UCSD-AML1 (cell line): ENCODE data around the gene MCRIP2.
"Not testable (repeated sequence)": the region's sequence is repeated elsewhere in the genome, so short reads cannot be mapped to it uniquely, and the experiment has no call there.

Source experiments
- DNase-seq: peaks from one replicate; lab custom pipeline; 2025; ENCODE audit not compliant: unreplicated experiment; lab: John Stamatoyannopoulos, UW

Gene MCRIP2

DNA sequence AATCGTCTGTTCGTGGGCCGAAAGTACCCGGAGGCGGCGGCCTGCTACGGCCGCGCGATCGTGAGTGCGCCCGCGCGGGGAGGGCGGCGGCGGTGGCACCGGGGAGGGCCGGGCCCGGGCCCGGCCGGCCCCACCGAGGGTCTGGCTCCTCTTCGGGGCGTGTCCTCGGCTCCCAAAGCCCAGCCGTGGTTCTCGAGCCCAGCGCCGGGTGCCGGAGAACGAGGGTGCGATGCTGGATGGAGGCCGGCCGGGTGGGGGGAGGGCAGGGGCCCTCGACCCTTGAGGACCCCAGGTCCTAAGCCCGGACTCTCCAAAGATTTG, 39.0 kb downstream of the MCRIP2 start:
- DNase-seq, result no peak

DNA sequence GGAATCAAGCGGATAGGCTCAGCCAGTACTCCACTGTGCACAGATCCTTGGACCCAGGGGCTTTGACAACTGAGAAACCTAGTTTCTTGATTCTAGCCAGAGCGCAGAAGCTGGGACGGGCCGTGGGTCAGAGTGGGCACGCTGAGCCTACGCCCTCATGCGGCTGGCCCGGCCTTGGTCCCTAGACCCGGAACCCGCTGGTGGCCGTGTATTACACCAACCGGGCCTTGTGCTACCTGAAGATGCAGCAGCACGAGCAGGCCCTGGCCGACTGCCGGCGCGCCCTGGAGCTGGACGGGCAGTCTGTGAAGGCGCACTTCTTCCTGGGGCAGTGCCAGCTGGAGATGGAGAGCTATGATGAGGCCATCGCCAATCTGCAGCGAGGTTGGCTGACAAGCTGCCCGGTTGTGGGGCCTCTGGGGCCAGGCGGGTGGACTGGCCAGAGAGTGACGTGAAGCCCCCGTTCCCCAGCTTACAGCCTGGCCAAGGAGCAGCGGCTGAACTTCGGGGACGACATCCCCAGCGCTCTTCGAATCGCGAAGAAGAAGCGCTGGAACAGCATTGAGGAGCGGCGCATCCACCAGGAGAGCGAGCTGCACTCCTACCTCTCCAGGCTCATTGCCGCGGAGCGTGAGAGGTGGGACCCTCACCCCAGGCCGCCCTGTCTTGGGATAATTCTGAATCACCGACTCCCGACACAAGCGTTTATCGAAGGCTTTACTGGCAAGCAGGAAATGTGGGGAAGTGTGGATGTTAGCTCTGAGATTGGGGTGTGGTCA, 39.5 kb downstream of the MCRIP2 start:
- peak; percentile 50 for DNase-seq

DNA sequence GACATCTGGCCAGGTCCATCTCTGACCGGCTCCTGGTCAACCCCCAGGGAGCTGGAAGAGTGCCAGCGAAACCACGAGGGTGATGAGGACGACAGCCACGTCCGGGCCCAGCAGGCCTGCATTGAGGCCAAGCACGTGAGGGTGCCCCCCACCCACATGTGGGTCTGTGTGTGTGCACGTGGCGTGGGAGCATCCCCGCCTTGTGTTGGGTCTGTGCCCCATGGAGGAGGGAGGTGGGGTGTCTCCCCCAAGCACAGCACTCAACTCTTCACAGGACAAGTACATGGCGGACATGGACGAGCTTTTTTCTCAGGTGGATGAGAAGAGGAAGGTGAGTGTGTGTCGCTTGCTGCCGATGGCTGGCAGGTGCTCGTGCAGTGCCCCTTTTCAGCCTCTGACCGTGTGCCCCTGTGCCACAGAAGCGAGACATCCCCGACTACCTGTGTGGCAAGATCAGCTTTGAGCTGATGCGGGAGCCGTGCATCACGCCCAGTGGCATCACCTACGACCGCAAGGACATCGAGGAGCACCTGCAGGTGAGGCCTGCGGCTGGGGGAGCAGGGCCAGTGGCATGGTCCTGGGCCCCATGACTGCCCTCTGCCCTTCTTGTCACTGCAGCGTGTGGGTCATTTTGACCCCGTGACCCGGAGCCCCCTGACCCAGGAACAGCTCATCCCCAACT, 40.3 kb downstream of the MCRIP2 start:
- DNase-seq, result no peak

DNA sequence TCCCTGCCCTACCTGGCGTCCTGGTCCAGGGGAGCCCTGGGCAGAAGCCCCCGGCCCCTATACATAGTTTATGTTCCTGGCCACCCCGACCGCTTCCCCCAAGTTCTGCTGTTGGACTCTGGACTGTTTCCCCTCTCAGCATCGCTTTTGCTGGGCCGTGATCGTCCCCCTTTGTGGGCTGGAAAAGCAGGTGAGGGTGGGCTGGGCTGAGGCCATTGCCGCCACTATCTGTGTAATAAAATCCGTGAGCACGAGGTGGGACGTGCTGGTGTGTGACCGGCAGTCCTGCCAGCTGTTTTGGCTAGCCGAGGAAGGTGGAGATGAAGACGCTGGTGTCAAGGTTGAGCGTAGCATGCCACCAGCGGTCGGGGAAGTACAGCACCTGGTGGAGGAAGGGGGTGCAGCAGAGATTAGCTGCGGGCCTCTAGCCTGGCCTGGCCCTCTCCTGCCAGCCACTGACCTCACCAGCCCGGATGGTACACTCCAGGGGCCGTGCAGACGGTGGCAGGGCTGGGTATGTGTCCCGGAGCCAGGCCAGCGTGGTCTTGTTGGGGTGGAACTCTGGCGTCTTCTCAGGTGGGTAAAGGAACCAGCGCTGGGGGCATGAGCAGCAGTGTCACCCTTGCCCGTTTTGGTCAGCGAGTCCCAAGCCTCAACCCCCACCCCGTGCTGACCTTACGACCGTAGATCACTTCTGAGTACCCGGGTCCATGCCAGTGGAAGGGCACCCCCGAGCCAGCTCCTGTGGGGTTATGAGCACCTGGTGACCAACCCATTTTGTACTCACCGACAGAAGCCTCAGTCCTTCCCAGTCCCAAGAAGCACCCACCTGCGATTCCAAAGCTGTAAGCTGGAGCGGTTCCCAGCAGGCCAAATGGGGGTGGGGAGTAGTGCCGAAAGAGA, 41.1 kb downstream of the MCRIP2 start:
- no peak for DNase-seq

DNA sequence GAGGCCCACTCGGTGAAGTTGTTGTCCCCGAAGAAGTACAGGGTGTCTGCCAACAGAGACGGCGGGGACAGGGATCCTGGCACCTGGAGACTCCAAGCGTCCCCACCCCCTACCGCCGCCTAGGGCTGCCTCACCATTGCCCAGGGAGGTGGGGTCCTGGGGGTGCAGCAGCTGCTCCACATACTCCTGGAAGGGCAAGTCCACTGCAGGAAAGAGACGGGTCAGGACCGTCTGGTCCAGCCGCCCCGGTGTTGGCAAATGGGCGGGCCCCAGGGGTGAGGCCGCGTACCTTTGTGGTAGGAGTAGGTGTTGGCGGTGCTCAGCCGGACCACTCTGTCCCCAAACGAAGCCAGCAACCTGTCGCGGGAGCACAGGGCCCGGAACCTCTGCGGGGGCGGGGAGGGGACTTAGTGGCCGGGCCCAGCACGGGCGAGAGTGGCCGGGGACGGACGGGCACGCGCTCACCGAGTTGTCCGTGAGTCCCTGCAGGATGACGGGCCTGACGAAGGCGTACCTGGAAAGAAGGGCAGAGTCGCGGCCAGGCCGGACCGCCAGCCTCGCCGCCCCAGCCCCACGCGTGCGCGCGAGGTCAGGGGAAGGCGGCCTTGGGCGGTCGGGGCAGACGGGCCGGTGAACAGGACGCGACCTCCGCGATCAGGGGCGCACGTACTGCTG, 41.9 kb downstream of the MCRIP2 start:
- no peak for DNase-seq

DNA sequence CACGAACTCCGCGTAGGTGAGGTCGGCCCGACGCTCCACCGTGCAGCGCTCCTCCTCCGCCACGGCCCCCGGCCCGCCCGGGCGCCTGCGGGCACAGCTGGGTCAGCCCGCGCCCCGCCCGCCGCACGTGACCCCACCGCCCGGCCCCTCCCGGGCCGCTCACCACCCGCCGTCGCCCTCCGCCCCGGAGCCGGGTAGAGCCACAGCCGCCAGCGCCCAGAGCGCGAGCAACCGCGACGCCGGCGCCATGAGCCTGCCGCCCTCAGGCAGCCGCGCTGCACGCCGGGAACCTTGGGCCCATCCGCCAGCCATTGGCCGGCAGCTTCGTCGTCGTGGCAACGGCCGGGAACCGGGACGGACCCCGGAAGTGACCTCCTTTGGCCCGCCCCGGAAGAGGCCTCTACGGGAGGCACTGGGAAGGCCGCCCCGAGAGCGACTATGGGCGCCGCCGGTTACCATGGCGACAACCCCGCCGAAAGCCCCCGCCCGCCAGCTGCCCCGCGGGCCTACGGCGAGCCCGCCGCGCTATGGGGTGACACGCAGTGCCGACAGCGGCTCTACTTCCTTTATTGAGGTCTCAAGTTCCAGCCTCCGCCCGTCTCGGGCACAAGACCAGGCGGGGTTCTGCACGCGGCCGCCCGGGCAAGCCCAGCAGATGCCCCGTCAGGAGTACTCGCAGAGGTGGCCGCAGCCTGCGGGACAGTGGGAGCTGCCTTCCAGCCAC, 42.6 kb downstream of the MCRIP2 start, which contains the start of gene JMJD8:
JMJD8 (minus strand) TSS at position 264 of the 724 bp plus-strand sequence; CDS start at position 249, 15 bp downstream.
- peak; percentile 93 for DNase-seq

DNA sequence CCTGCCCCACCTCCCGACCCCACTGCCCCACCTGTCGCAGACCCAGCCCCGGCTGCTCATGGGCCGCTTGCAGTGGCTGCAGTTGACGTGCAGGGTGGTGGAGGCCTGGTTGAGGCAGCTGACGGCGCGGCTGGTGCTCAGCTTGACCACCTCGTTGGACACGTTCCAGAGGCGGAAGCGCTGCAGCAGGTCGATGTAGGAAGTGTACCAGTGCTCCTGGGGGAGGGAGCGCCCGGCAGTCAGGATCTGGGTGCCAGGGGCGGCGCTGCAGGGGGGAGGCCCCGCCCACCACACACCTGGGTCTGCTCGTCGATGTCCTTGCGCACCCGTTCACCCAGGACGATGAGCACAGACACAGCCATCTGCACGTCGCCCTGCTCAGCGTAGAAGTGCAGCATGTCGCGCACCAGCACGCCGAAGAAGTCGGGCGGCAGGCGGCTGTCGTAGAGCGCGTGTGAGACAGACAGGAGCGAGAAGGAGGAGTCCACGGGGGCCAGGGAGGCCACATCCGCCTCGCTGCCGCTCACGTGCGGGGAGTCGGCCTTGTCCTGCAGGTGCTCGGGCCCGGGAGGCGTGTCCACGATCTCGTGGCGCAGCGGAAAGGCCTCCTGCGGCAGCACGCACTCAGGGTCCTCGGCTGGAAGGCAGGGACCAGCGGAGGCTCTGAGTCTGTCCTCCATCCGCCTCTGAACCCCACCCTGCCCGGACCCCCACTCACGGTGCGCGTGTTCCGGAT, 43.5 kb downstream of the MCRIP2 start:
- no peak for DNase-seq

DNA sequence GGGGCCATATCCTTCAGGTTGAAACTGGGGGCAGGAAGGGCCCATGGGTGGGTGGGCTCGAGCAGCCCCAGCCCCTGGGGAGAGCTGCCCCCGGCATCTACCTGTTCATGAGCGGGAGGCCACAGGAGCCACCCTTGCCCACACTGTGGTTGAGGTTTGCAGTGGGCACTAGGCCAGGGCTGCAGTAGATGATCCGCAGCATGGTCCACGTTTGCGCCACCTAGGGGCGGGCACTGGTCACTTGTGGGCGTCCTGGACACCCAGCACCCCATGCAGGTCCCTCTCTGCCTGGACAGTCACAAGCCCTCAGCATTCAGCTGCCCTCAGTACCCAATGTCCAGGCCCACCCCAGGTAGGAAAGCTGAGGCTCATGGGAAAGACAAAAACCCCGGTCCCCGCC, 44.3 kb downstream of the MCRIP2 start:
- peak; percentile 45 for DNase-seq

DNA sequence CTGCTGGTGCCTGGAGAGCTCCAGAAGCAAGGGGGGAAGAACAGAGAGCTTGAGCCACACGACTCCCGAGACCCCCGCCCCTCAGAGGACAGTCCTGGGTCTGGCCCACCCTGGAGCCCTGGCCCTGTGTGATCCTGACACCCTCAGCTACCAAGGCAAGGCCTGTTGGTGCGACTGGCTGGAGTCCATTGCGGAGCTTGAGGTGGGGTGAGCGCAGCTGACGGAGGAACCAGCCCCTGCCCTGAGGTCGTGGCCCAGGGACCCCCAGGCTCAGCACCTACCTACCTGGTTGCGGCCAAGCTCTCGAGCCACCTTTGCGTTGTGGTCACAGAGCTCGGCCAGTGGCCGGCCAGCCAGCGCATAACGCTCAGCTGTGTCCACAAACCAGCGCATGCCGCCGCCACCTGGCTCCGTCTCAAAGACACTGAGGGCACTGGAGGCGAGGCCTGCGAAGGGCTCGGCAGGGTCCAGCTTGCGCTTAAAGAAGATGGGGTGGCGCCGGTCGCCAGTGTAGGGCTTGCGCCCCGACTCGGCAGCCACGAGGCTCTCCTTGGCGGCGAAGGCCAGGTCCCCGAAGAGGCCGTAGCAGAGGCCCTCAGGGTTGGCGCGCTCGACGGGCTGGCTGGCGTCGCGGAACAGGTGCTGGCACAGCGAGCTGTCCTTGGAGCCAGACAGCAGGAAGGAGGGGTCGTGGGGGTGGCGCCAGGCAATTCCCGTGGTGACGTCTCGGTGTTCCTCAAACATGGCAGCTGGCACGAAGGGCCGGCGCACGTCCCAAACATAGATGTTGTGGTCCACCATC, 45.0 kb downstream of the MCRIP2 start:
- DNase-seq, result no peak

DNA sequence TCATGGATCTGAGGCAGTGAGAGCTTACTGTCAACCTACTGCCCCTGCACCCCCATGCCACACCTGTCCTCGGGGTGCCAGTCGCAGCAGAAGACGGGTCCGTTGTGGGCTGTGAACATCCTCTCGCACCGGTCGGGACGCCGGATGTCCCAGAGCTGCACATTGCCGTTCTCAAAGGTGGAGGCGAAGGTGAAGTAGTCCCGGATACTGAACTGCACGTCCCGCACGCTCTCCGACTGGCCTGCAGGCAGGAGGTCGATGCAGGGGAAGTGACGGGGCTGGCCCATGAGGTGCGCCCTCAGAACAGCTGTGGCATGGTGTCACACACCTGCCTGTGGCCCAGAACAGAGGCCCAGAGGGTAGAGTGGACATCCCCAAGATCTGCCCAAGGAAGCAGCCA, 45.9 kb downstream of the MCRIP2 start:
- no peak for DNase-seq

DNA sequence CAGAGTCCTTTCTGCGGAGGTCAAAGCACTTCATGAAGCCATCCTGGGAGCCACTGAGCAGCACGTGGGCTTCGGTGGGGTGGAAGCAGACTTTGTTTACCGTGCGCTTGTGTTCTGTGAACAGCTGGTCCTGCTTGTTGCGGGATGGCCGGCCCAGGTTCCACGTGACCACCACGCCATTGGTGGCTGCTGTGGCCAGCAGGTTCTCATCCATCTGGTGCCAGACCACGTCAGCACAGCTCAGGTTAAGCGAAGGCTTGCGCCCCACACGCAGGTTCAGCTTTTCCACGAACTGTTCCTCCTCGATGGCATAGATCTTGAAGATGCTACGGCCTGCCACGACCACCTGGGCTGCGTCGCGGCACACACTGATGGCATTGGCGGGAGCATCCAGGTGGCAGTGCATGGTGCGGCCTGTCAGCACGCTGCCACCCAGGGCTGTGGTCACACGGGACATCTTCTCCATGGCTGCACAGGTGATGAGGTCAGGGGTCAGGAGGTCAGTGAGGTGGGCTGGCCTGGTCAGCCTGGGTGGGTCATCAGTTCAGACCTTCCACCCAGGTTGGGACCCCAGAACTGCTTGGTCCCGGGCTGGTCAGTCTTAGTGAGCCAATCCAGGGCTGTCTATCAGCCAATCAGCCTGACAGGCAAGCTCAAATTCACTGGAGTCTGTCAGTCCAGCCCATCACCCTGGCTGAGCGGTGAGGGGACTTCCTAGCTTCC, 47.7 kb downstream of the MCRIP2 start:
- DNase-seq, result no peak

DNA sequence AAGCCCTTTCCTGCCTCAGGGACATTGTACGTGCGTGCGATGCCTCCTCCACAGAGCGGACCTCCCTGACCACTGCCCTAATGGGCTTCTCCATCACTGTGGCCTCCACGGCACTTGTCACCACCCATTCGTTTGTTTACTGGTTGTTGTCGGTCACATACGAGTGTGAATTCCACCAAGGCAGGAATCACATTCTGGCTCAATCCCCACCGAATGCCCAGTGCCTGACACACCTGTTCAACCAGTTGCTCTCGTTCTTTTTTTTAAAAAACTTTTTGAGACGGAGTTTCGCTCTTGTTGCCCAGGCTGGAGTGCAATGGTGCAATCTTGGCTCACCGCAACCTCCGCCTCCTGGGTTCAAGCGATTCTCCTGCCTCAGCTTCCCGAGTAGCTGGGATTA, 49.6 kb downstream of the MCRIP2 start:
- DNase-seq, result not testable (repeated sequence)

DNA sequence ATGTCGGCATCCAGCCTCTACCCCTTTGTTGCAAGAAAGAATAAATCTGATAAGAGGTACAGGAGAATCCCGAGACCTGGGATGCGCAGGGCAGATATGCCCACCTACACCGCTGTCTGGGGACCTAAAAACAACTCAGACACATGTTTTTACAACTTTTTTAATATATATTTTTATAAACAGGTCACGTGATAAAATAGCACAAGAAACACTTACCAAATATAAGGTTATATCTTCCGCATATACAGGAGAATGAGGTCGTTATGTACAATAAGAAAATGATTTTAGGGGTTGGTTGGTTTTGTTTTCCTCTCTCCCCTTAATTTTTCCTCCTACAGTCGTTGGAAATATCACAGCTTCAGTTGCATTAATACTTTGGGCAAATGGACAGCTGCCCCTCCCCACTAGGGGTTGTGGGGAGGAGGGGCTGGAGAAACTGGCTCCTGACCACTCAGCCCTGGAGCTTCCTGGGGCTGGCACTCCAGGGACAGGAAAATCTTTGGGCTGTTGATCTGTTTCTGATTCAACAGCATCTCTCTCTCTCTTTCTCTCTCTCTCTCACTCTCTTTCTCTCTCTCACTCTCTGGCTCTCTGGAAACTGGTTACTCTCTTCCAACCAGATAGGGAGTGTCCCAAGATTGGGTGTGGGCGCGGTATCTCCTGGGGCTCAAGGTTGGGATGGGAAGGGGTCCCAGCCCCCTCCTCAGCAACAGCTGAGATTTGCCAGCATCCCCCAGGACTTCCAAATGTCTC, 50.9 kb downstream of the MCRIP2 start:
- DNase-seq, result no peak

DNA sequence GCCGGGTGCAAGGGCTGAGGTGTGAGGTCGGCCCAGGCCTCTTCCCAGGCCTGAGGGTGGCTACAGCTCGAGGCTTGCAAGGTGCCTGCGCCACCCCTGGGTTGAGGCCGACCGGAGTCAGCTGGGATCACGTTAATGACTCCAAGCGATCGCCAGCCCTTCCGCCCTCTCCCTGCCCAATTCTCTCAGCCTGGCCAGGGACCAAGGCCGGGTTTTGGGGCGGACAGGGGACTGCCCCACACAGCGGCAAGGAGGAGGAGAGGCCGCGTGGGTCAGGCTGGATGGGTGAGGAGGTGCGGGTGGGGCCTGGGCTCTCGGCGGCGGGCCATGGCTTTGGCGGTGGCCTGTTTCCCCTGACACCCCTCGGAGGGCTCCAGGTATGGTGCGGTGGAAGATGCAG, 51.7 kb downstream of the MCRIP2 start:
- no peak for DNase-seq

DNA sequence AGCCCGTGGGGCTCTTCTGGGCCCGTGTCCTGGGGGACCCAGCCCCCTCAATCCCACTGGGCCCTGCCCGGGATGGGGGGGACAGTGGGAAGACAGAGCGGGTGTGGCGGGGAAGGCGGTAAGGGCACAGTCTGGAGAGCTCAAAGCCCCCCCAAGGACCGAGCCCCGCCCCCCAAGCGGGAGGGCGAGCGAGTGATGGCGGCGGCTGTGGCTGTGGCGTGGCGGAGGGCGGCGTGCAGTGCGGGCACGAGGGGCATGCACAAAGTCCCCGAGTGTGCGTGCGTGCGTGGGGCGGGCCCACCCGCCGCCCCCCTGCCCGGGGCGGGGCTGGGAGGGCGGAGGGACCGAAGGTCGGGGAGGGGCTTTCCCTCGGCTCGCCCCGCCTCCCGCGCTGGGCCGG, 52.1 kb downstream of the MCRIP2 start:
- DNase-seq, result no peak

DNA sequence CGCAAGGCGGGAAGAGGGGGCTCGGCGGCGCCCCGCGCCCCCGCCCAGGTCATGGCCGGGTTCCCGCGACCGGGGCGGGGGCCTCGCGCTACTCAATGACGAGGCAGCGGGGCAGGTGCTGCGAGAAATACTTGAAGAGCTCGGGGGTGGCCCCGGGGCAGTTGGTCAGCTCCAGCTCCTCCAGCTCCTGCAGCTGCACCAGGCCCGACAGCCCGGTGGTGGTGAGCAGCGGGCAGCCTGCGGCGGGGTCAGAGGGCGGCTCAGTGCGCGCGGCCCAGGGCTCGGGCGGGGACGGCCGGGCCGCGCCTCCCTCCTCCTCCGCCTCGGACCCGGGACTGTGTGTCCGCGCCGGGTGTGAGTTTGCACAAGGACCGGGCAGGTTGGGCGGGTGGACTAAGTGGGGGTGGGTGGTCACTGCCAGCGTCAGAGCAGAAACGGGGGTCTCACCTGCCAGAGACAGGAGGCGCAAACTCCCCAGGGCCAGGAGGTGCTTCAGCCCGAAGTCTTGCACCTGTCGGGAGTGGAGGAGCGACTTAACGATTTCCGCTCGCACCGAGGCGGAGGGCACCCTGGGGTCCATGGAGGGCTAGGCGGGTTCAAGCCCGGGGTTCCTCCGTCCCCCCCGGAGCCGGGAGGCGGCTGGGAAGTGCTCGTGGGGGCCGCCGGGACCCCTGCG, 52.7 kb downstream of the MCRIP2 start:
- DNase-seq, result no peak

DNA sequence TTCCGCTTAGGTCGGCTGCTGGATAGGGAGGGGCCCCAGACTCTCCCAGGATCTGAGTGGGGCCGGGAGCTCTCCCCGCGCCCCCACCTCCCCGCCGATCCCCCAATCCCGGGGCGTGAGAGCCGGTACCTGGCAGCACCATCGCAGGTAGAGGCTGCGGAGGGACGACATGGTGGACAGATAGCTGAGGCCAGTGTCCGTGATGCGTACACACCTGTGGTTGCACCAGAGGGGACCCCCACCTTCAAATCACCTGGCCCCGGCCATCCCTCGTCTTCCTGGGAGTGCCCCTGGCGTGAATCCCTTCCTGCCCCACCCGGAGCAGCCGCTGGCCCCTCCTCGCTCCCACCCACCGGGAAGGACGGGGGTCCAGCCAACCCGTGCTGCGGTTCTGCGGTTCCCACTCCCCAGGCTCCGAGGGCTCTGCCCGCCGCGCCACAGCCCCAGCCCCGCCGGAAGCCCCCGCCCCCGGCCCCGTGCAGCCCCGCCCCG, 53.3 kb downstream of the MCRIP2 start:
- DNase-seq, result no peak
